ENCODE data around the gene MRPL52.
"Not testable (repeated sequence)": the region's sequence is repeated elsewhere in the genome, so short reads cannot be mapped to it uniquely, and the experiment has no call there.

GRCh38 chr14:22805235-22805634 is 24.5 kb upstream of the MRPL52 start:
- not testable (repeated sequence) for TF ChIP-seq EZH2 (IDR thresholded peaks at IDR 0.05; ENCODE audit: insufficient read depth, poor library complexity, severe bottlenecking); EZH2phosphoT487 (IDR thresholded peaks at IDR 0.05; ENCODE audit: insufficient read depth, low read depth)

Measured in GM23248 (cell line).